Measurements from ENCODE around the gene CDH4. TPM values are rescaled to one million over a fixed set of nuclear protein-coding genes. Genes with fewer than 3 reads are reported as not detected.
A peak's percentile ranks its signal among the peaks of the same experiment; 100 is the strongest.
"Not testable (repeated sequence)": the region's sequence is repeated elsewhere in the genome, so short reads cannot be mapped to it uniquely, and the experiment has no call there.

CDH4 gene
- total and polyA plus RNA-seq, 9 of the 15 experiments (the other 6 are each of a cell fraction or from before 2014, with no cell fraction given) = 0.04 TPM; not detected in 8

DNA sequence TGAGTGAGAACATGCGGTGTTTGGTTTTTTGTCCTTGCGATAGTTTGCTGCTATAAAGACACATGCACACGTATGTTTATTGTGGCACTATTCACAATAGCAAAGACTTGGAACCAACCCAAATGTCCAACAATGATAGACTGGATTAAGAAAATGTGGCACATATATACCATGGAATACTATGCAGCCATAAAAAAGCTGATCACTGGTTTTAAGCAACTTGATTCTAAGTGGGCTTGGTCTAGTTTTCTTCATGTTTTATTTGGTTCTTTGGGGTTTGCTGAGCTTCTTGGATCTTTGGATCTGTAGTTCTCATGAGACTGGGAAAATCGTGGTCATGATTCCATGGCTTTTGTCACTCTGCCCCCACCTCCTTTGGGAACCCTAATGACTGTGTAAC, 227.4 kb downstream of the CDH4 start:
- H3K9ac ChIP-seq (ENCODE audit: insufficient read depth in 1 of 2, low read depth in 2 of 2, low read length in 2 of 2); H4K20me1 ChIP-seq (replicated peaks; ENCODE audit: control insufficient read depth, insufficient read depth, low read length); intact Hi-C loops (cut with micrococcal nuclease); H3K36me3 ChIP-seq (ENCODE audit: control insufficient read depth, insufficient read depth, low read length); ATAC-seq; DNase-seq (ENCODE audit: extremely low read depth in 1 of 4, low spot score in 3 of 4); FAIRE-seq; CTCF ChIA-PET (ENCODE audit: low intra/inter-chr PET ratio); H3K9me3 ChIP-seq (replicated peaks; ENCODE audit: control insufficient read depth, insufficient read depth, low read depth, low read length); BruUV-seq (replicated peaks); H3K4me2 ChIP-seq (ENCODE audit: insufficient read depth, low read length); H3K4me1 ChIP-seq (replicated peaks in 1 of 2; ENCODE audit: control insufficient read depth in 2 of 2, insufficient read depth in 2 of 2, low read length in 2 of 2); H3K79me2 ChIP-seq (ENCODE audit: control insufficient read depth, insufficient read depth, low read length); in situ Hi-C loops (cut with MboI); POLR2A ChIA-PET; H3K9me1 ChIP-seq (ENCODE audit: control insufficient read depth, insufficient read depth, low read length); H2AFZ ChIP-seq (ENCODE audit: low read depth, low read length); H3K27ac ChIP-seq (ENCODE audit: extremely low read depth, low read depth, low read length); H3K4me3 ChIP-seq: not testable (repeated sequence)
- peak; percentile 59 for TF ChIP-seq RBM25 (IDR thresholded peaks at IDR 0.05; ENCODE audit: low read depth, low read length, severe bottlenecking)
- 6% methylated on average over 3 of the region's 4 CpGs for WGBS (ENCODE audit: insufficient coverage, low coverage, missing lambda C conversion rate)
- H3K27me3 ChIP-seq (ENCODE audit: control insufficient read depth in 2 of 2, insufficient read depth in 2 of 2, low read length in 2 of 2) = peaks cover 0 to 21% of the 10 kb centered on the region in 2 experiments; a peak in 2 of 5 replicates

DNA sequence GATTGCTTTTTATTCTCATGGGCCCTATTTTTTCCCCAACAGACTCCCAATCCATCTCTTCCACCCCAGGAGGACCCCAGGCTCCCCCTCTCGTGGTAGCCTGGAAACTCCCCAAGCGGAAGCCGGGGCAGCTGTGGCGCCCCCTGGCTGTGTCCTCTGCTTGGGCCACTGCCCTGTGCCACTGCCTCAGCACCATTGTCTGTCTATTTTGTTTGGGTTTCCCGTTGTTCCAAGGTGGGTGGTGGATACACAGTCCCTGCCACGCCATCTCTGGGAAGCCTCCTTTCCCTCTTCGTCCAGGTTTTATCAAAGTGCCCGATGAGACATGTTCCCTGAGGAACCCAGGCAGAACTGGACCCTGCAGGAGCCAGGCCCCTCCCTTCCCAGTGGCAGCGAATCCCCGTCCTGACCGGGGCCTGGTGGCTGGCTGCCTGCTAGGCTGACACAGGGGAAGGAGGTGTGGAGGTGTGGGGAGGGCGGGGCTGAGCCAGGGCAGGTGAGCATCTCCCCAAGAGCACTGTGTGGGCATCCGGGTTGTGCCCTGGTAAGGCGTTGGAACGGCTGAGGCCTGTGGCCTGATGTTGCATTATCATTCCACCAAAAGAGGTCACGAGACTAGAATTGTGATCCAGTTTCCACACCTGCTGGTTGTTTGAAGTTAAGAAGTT, 228.2 kb downstream of the CDH4 start:
- Histone ChIP-seq H3K9ac (ENCODE audit: insufficient read depth in 1 of 2, low read depth in 2 of 2, low read length in 2 of 2) (no peak overlapping the region), H3K4me1 (replicated peaks in 1 of 2; ENCODE audit: control insufficient read depth in 2 of 2, insufficient read depth in 2 of 2, low read length in 2 of 2) (no peaks in the 10 kb centered on the region), H3K4me2 (ENCODE audit: insufficient read depth, low read length) (no peak overlapping the region), H3K4me3 (no peak overlapping the region), H3K36me3 (ENCODE audit: control insufficient read depth, insufficient read depth, low read length) (no peaks in the 10 kb centered on the region), H3K9me3 (replicated peaks; ENCODE audit: control insufficient read depth, insufficient read depth, low read depth, low read length) (no peaks in the 10 kb centered on the region), H3K9me1 (ENCODE audit: control insufficient read depth, insufficient read depth, low read length) (no peaks in the 10 kb centered on the region), H3K27me3 (ENCODE audit: control insufficient read depth in 2 of 2, insufficient read depth in 2 of 2, low read length in 2 of 2) (peaks cover 0 to 21% of the 10 kb centered on the region in 2 experiments; a peak in 2 of 5 replicates), H3K79me2 (ENCODE audit: control insufficient read depth, insufficient read depth, low read length) (no peaks in the 10 kb centered on the region), H3K27ac (ENCODE audit: extremely low read depth, low read depth, low read length) (no peak overlapping the region), H4K20me1 (replicated peaks; ENCODE audit: control insufficient read depth, insufficient read depth, low read length) (0 out of 2 replicates have a peak, but pooled peaks cover 6% of the 10 kb centered on the region), H2AFZ (ENCODE audit: low read depth, low read length) (no peak overlapping the region)
- DNase-seq (ENCODE audit: extremely low read depth in 1 of 4, low spot score in 3 of 4) (no peak), FAIRE-seq (no peak), ATAC-seq (peak; percentile 59; the same call in 2 of the 3 replicates)
- intact Hi-C loops (cut with micrococcal nuclease) (no loop called here), in situ Hi-C loops (cut with MboI) (no loop called here)
- no TSS peak for BruUV-seq (replicated peaks)
- ChIA-PET POLR2A (no interaction called here), CTCF (ENCODE audit: low intra/inter-chr PET ratio) (no interaction called here)
- WGBS (ENCODE audit: insufficient coverage, low coverage, missing lambda C conversion rate) = 7% methylated on average over 13 of the region's 16 CpGs
- TF ChIP-seq HMG20B (CRISPR knock-in tag; IDR thresholded peaks at IDR 0.05) (no peak), CBX1 (IDR thresholded peaks at IDR 0.05; ENCODE audit: low read depth) (no peak), LCOR (CRISPR knock-in tag; IDR thresholded peaks at IDR 0.05) (no peak), RFX7 (CRISPR knock-in tag; IDR thresholded peaks at IDR 0.05) (no peak), CHD2 (IDR thresholded peaks at IDR 0.05; ENCODE audit: low read depth, low read length) (no peak)
- TF ChIP-seq, protein P1, sequence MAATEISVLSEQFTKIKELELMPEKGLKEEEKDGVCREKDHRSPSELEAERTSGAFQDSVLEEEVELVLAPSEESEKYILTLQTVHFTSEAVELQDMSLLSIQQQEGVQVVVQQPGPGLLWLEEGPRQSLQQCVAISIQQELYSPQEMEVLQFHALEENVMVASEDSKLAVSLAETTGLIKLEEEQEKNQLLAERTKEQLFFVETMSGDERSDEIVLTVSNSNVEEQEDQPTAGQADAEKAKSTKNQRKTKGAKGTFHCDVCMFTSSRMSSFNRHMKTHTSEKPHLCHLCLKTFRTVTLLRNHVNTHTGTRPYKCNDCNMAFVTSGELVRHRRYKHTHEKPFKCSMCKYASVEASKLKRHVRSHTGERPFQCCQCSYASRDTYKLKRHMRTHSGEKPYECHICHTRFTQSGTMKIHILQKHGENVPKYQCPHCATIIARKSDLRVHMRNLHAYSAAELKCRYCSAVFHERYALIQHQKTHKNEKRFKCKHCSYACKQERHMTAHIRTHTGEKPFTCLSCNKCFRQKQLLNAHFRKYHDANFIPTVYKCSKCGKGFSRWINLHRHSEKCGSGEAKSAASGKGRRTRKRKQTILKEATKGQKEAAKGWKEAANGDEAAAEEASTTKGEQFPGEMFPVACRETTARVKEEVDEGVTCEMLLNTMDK (IDR thresholded peaks at IDR 0.05; ENCODE audit: borderline replicate concordance, insufficient read depth, low read depth, low read length, poor library complexity, severe bottlenecking) = peak; percentile 57
- TF ChIP-seq, protein P2, sequence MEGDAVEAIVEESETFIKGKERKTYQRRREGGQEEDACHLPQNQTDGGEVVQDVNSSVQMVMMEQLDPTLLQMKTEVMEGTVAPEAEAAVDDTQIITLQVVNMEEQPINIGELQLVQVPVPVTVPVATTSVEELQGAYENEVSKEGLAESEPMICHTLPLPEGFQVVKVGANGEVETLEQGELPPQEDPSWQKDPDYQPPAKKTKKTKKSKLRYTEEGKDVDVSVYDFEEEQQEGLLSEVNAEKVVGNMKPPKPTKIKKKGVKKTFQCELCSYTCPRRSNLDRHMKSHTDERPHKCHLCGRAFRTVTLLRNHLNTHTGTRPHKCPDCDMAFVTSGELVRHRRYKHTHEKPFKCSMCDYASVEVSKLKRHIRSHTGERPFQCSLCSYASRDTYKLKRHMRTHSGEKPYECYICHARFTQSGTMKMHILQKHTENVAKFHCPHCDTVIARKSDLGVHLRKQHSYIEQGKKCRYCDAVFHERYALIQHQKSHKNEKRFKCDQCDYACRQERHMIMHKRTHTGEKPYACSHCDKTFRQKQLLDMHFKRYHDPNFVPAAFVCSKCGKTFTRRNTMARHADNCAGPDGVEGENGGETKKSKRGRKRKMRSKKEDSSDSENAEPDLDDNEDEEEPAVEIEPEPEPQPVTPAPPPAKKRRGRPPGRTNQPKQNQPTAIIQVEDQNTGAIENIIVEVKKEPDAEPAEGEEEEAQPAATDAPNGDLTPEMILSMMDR (IDR thresholded peaks at IDR 0.05 in 2 of 3, conservative IDR thresholded peaks at IDR 0.05 in 1 of 3; ENCODE audit: insufficient read depth in 2 of 3, low read depth in 1 of 3, low read length in 3 of 3) = peak; percentile 21 to 59 (median 35); a peak in 5 of 6 replicates
- TF ChIP-seq, protein P3, sequence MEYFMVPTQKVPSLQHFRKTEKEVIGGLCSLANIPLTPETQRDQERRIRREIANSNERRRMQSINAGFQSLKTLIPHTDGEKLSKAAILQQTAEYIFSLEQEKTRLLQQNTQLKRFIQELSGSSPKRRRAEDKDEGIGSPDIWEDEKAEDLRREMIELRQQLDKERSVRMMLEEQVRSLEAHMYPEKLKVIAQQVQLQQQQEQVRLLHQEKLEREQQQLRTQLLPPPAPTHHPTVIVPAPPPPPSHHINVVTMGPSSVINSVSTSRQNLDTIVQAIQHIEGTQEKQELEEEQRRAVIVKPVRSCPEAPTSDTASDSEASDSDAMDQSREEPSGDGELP (CRISPR knock-in tag; IDR thresholded peaks at IDR 0.05; ENCODE audit: borderline replicate concordance) = no peak
